GM19372 (cell line): ENCODE data around the gene FAM162B.
"Not testable (repeated sequence)": the region's sequence is repeated elsewhere in the genome, so short reads cannot be mapped to it uniquely, and the experiment has no call there.

Experiments
- ATAC-seq: cut with Tn5 transposase; IDR thresholded peaks from one replicate; pipeline ENCODE4 v1.9.1; 2021; ENCODE audit warnings: mild to moderate bottlenecking, low read depth, moderate library complexity; ENCODE audit not compliant: unreplicated experiment

FAM162B gene

GRCh38 chr6:116764961-116765841 lies at the start of gene FAM162B:
Gene FAM162B (minus strand): TSS chr6:116765719. CDS start chr6:116765576, 143 bp downstream.
- no peak for ATAC-seq

- no peak for ATAC-seq
Measured at GRCh38 chr6:116812051-116812650, 46.6 kb upstream of the FAM162B start.

GRCh38 chr6:116801971-116802370 lies 36.5 kb upstream of the FAM162B start:
- no peak for ATAC-seq

GRCh38 chr6:116799945-116800344 lies 34.4 kb upstream of the FAM162B start:
- ATAC-seq: no peak

GRCh38 chr6:116797585-116797984 lies 32.1 kb upstream of the FAM162B start:
- no peak for ATAC-seq

- ATAC-seq: no peak
Measured at GRCh38 chr6:116793224-116793623, 27.7 kb upstream of the FAM162B start.

- no peak for ATAC-seq
Measured at GRCh38 chr6:116783852-116784251, 18.3 kb upstream of the FAM162B start.

GRCh38 chr6:116779573-116780164 lies 14.2 kb upstream of the FAM162B start:
- ATAC-seq: peak; percentile 80

GRCh38 chr6:116773886-116774285 lies 8.4 kb upstream of the FAM162B start:
- ATAC-seq: no peak

GRCh38 chr6:116772450-116772849 lies 6.9 kb upstream of the FAM162B start:
- ATAC-seq: no peak

GRCh38 chr6:116767715-116768114 lies 2.2 kb upstream of the FAM162B start:
- no peak for ATAC-seq

GRCh38 chr6:116766506-116767176 lies 1.1 kb upstream of the FAM162B start:
- ATAC-seq: no peak

GRCh38 chr6:116764629-116764960 lies 924 bp downstream of the FAM162B start:
- ATAC-seq: no peak

GRCh38 chr6:116763906-116764628 lies 1.5 kb downstream of the FAM162B start:
- ATAC-seq: no peak

GRCh38 chr6:116763048-116763447 lies 2.5 kb downstream of the FAM162B start:
- ATAC-seq: no peak

- ATAC-seq: no peak
Measured at GRCh38 chr6:116762235-116762634, 3.3 kb downstream of the FAM162B start.

GRCh38 chr6:116761779-116762178 lies 3.7 kb downstream of the FAM162B start:
- no peak for ATAC-seq

- ATAC-seq: no peak
Measured at GRCh38 chr6:116745176-116745575, 20.3 kb downstream of the FAM162B start.

GRCh38 chr6:116741571-116741970 lies 23.9 kb downstream of the FAM162B start:
- no peak for ATAC-seq

- ATAC-seq: not testable (repeated sequence)
Measured at GRCh38 chr6:116740486-116740885, 25.0 kb downstream of the FAM162B start.
